ENCODE measurements around the gene TFIP11. TPM values are rescaled to one million over a fixed set of nuclear protein-coding genes. Genes with fewer than 3 reads are reported as not detected.

Gene TFIP11
- total and polyA plus RNA-seq, 2 of the 8 experiments (the other 6 are each of a cell fraction or from before 2014, with no cell fraction given), result 18.1 to 28.3 TPM

- Histone ChIP-seq H4K5ac (ENCODE audit: insufficient read length, low read depth, low read length) (no peak overlapping the region), H3K36me3 (ENCODE audit: control insufficient read depth in 2 of 4, insufficient read depth in 4 of 4, low read length in 3 of 4) (peaks cover 16 to 60% (median 50%) of the 10 kb centered on the region in 4 experiments; a peak in 7 of 8 replicates), H2BK12ac (ENCODE audit: low read depth, low read length) (no peak overlapping the region), H2BK120ac (replicated peaks; ENCODE audit: low read depth, low read length) (no peak overlapping the region), H3K4me3 (ENCODE audit: extremely low read depth in 1 of 4, insufficient read depth in 2 of 4, low read depth in 3 of 4, low read length in 4 of 4) (no peak overlapping the region), H3K79me1 (ENCODE audit: low read depth, low read length) (no peaks in the 10 kb centered on the region), H3K9me3 (ENCODE audit: insufficient read depth in 2 of 2, low read depth in 1 of 2, low read length in 1 of 2) (no peaks in the 10 kb centered on the region), H3K79me2 (ENCODE audit: control insufficient read depth in 1 of 2, insufficient read depth in 2 of 2, low read length in 2 of 2) (peaks cover 0 to 8% of the 10 kb centered on the region in 2 experiments; a peak in 1 of 4 replicates), H4K20me1 (replicated peaks in 1 of 2; ENCODE audit: control insufficient read depth in 1 of 2, insufficient read depth in 2 of 2, low read length in 2 of 2) (peaks cover 2 to 3% of the 10 kb centered on the region in 2 experiments), H3K4ac (replicated peaks; ENCODE audit: insufficient read length, low read depth, low read length) (no peak overlapping the region), H3K9ac (replicated peaks in 1 of 4; ENCODE audit: extremely low read depth in 1 of 4, low read depth in 3 of 4, low read length in 3 of 4) (no peak overlapping the region), H3K27ac (ENCODE audit: low read depth, low read length) (no peak overlapping the region), H3K4me1 (replicated peaks in 1 of 4; ENCODE audit: control insufficient read depth in 3 of 4, insufficient read depth in 4 of 4, low read length in 3 of 4) (no peaks in the 10 kb centered on the region), H4K91ac (replicated peaks; ENCODE audit: insufficient read length, low read length) (no peak overlapping the region), H2BK5ac (ENCODE audit: low read depth, low read length) (no peak overlapping the region), H3K4me2 (ENCODE audit: insufficient read depth in 1 of 2, low read depth in 2 of 2, low read length in 2 of 2) (no peak overlapping the region), H3K27me3 (replicated peaks in 1 of 4; ENCODE audit: control insufficient read depth in 3 of 4, extremely low read depth in 1 of 4, insufficient read depth in 3 of 4, low read length in 3 of 4) (no peaks in the 10 kb centered on the region), H3K56ac (replicated peaks; ENCODE audit: insufficient read length, low read depth, low read length) (no peak overlapping the region), H4K8ac (ENCODE audit: extremely low read depth, insufficient read depth, low read length) (no peak overlapping the region), H2BK20ac (ENCODE audit: low read length) (no peak overlapping the region), H3K18ac (ENCODE audit: extremely low read depth, low read length) (no peak overlapping the region), H3K14ac (ENCODE audit: insufficient read length) (no peak overlapping the region), H3K23ac (ENCODE audit: insufficient read length) (no peak overlapping the region), H2AK5ac (ENCODE audit: low read depth, low read length) (no peak overlapping the region), H3K23me2 (ENCODE audit: low read depth, low read length) (no peaks in the 10 kb centered on the region; the same call in 1 of the 2 replicates), H2BK15ac (ENCODE audit: low read length) (no peak overlapping the region), H2AFZ (ENCODE audit: low read length) (no peak overlapping the region)
- DNase-seq (ENCODE audit: low read depth in 1 of 2, low spot score in 2 of 2) (no peak), FAIRE-seq (no peak)
- ChIA-PET CTCF (ENCODE audit: partially characterized antibody) (interaction anchor here (0.8 to 1.3 kb wide), 2 partner anchors 15 to 58 kb away, joined by 3 to 5 read pairs; no protein-coding TSS in a partner anchor), POLR2A (ENCODE audit: partially characterized antibody) (interaction anchor here (0.7 to 1.3 kb wide), 3 partner anchors 9 to 289 kb away, joined by 3 to 10 read pairs (median 4); partner anchors contain the start of genes HPS4 and SRRD)
- no peak for TF ChIP-seq SAP30 (IDR thresholded peaks at IDR 0.05; ENCODE audit: insufficient read depth, insufficient replicate concordance, low read length)
- no peak for TF ChIP-seq HDAC6 (IDR thresholded peaks at IDR 0.05; ENCODE audit: low read depth, low read length)
- TF ChIP-seq RNF2 (IDR thresholded peaks at IDR 0.05; ENCODE audit: borderline replicate concordance, low read depth, low read length, missing control alignments, poor library complexity, severe bottlenecking), result no peak
- TF ChIP-seq SIX5 (IDR thresholded peaks at IDR 0.05; ENCODE audit: low read depth, low read length), result no peak
- TF ChIP-seq MAX (IDR thresholded peaks at IDR 0.05), result no peak
- TF ChIP-seq SUZ12 (IDR thresholded peaks at IDR 0.05; ENCODE audit: low read length), result no peak
- TF ChIP-seq SRF (IDR thresholded peaks at IDR 0.05; ENCODE audit: low read depth, low read length), result no peak
- no peak for TF ChIP-seq RBBP5 (IDR thresholded peaks at IDR 0.05; ENCODE audit: borderline replicate concordance, low read depth, low read length)
- no peak for TF ChIP-seq POLR2AphosphoS5 (IDR thresholded peaks at IDR 0.05; ENCODE audit: low read depth, low read length)
- no peak for TF ChIP-seq TAF1 (IDR thresholded peaks at IDR 0.05; ENCODE audit: low read depth, low read length)
- TF ChIP-seq ATF3 (IDR thresholded peaks at IDR 0.05; ENCODE audit: insufficient read depth, low read depth, low read length), result no peak
- no peak for TF ChIP-seq KDM4A (IDR thresholded peaks at IDR 0.05; ENCODE audit: low read depth, low read length, severe bottlenecking)
- no peak for TF ChIP-seq HDAC2 (IDR thresholded peaks at IDR 0.05; ENCODE audit: borderline replicate concordance in 1 of 2, low read depth in 2 of 2, low read length in 2 of 2)
Observed at GRCh38 chr22:26474682-26475081, 37.6 kb downstream of the TFIP11 start.
